AG10803 (cell line): ENCODE results near the gene DUSP28.
"Not testable (repeated sequence)": the region's sequence is repeated elsewhere in the genome, so short reads cannot be mapped to it uniquely, and the experiment has no call there.

Source experiments
- DNase-seq: peaks from one replicate; pipeline ENCODE4 v3.0.0; 2010; ENCODE audit warnings: low read depth
- H3K4me3 ChIP-seq: 2 replicates; pipeline ENCODE4 v1.5.1; 2011; ENCODE audit warnings: mild to moderate bottlenecking, low read length, control low read depth
- TF ChIP-seq, protein P1 (sequence below): conservative IDR thresholded peaks from 2 replicates; pipeline ENCODE4 v1.5.1; 2011; ENCODE audit warnings: mild to moderate bottlenecking, low read length, control low read depth, inconsistent platforms

Gene DUSP28

GRCh38 chr2:240561325-240561971 lies 1.3 kb downstream of the DUSP28 start:
- peak; percentile 67 for DNase-seq
- TF ChIP-seq, protein P1, sequence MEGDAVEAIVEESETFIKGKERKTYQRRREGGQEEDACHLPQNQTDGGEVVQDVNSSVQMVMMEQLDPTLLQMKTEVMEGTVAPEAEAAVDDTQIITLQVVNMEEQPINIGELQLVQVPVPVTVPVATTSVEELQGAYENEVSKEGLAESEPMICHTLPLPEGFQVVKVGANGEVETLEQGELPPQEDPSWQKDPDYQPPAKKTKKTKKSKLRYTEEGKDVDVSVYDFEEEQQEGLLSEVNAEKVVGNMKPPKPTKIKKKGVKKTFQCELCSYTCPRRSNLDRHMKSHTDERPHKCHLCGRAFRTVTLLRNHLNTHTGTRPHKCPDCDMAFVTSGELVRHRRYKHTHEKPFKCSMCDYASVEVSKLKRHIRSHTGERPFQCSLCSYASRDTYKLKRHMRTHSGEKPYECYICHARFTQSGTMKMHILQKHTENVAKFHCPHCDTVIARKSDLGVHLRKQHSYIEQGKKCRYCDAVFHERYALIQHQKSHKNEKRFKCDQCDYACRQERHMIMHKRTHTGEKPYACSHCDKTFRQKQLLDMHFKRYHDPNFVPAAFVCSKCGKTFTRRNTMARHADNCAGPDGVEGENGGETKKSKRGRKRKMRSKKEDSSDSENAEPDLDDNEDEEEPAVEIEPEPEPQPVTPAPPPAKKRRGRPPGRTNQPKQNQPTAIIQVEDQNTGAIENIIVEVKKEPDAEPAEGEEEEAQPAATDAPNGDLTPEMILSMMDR: no peak
- peak overlapping the region; percentile 62 for H3K4me3 ChIP-seq

GRCh38 chr2:240563231-240563630 lies 3.1 kb downstream of the DUSP28 start:
- H3K4me3 ChIP-seq: not testable (repeated sequence)

DNA sequence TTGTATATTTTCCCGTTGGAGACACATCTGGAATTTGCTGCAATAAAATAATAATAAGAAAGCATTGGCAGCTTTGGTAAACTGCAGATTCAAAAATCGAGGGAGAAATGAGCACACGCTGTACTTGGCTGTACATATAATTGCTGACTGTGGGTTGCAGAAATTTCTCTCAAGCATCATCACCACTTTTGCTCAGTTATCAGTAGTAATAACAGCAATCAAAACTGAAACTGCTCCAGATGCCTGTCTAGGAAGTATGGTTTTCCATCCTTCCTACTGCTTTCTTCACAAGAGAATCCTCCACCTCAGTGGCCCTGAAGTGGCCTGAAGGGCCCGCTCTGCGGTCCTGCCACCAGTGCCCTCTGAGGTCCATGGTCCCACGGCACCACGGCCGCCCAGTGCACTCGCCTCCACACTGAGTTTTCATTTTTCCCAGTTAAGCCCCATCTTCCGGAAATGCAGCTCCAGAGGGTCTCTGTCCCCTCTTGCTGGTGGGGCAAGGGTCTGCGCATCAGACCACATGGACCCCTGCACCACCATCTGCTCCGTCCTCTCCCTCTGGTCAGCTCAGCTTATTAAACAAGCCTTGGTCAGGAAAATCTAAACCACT lies 3.9 kb downstream of the DUSP28 start:
- no peak overlapping the region for H3K4me3 ChIP-seq
- DNase-seq: no peak
- TF ChIP-seq, protein P1: no peak

More at GRCh38 chr2:240563231-240563630, 3.1 kb downstream of the DUSP28 start:
- DNase-seq: not testable (repeated sequence)

- TF ChIP-seq, protein P1: no peak
Observed at GRCh38 chr2:240564561-240565332, 4.6 kb downstream of the DUSP28 start.

DNA sequence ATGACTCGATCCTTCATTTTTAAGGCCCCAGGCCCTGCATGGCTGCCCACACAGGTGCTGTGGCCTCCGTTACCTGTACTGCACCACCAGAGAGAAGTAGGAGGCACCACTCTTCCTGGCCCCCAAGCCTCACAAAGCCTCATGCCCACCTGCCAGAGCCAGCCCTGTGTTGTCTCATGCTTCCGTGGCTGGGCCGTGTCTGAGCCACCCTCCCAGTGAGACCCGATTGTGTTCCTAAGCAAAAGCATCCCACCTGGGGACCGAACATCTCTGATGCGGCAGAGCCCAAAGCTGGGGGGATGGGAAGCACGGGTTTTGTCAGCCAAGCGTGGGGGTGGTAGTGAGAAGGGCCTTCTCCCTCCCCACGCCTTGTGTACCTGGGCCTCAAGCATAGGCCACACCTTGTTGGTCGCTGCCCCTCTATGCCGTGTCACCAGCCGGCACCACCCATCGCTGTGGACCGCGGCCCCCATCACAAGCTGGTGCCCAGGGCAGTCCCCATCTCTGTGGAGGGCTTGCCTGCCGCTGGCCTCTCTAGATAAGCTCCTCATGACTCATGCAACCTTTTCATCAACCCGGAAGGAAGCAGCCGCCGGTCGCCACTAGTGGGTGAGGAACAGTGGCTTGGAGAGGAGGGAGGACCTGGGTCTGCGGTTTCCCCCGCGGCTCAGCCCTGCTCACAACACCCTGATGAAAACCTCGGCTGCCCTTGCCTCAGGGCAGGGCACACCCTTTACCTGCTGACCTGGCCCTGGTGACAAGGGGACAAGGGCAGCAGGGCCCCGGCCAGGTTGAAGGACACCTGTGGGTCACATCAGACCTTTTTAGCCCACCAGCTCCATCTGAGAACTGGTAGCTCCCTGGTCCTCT lies 5.4 kb downstream of the DUSP28 start:
- TF ChIP-seq, protein P1: no peak
- DNase-seq: peak; percentile 78
- peak overlapping the region; percentile 41 for H3K4me3 ChIP-seq

More at GRCh38 chr2:240564561-240565332, 4.6 kb downstream of the DUSP28 start:
- H3K4me3 ChIP-seq: no peak overlapping the region
- DNase-seq: no peak

GRCh38 chr2:240566203-240567136 lies 6.3 kb downstream of the DUSP28 start:
- TF ChIP-seq, protein P1: peak; percentile 59
- H3K4me3 ChIP-seq: peak overlapping the region; percentile 74
- peak; percentile 82 for DNase-seq
